Gastroesophageal sphincter (tissue), 3 donors: ENCODE data around the gene SCAPER.

ENCODE experiments used
- EP300 ChIP-seq: sonication (generic); formaldehyde crosslinking; IDR thresholded peaks from one replicate; pipeline ENCODE4 v1.6.1; 2017; ENCODE audit warnings: antibody characterized with exemption, mild to moderate bottlenecking
- TF ChIP-seq, protein P1 (sequence below), 4 experiments: fragments of 200-600 bp in 2 of 4; fragments of 450-650 bp in 2 of 4; sonication (generic) in 1 of 4; IDR thresholded peaks; one replicate each; pipeline ENCODE4 v1.5.1; 2017 to 2019; ENCODE audit warnings: antibody characterized with exemption in 4 of 4, mild to moderate bottlenecking in 2 of 4, moderate library complexity in 2 of 4

DNA sequence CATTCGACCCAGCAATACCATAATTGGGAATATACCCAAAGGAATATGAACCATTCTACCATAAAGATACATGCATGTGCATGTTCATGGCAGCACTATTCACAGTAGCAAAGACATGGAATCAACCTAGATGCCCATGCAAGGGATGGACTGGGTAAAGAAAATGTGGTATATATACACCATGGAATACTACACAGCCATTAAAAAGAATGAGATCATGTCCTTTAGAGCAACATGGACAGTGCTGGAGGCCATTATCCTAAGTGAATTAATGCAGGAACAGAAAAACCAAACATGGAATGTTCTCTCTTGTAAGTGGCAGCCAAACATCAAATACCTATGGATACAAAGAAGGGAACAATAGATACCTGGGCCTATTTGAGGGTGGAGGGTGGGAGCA is 601.2 kb downstream of the SCAPER start:
- TF ChIP-seq EP300 = no peak
- TF ChIP-seq, protein P1, sequence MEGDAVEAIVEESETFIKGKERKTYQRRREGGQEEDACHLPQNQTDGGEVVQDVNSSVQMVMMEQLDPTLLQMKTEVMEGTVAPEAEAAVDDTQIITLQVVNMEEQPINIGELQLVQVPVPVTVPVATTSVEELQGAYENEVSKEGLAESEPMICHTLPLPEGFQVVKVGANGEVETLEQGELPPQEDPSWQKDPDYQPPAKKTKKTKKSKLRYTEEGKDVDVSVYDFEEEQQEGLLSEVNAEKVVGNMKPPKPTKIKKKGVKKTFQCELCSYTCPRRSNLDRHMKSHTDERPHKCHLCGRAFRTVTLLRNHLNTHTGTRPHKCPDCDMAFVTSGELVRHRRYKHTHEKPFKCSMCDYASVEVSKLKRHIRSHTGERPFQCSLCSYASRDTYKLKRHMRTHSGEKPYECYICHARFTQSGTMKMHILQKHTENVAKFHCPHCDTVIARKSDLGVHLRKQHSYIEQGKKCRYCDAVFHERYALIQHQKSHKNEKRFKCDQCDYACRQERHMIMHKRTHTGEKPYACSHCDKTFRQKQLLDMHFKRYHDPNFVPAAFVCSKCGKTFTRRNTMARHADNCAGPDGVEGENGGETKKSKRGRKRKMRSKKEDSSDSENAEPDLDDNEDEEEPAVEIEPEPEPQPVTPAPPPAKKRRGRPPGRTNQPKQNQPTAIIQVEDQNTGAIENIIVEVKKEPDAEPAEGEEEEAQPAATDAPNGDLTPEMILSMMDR (IDR thresholded peaks at IDR 0.05) = no peak
